HL-60/S4 (cell line): ENCODE results near the gene FIBCD1.
"Not testable (repeated sequence)": the region's sequence is repeated elsewhere in the genome, so short reads cannot be mapped to it uniquely, and the experiment has no call there.

Experiments used
- in situ Hi-C: fragments of 300-500 bp; cut with MboI; formaldehyde crosslinking; loops from 2 replicates; pipeline ENCODE4 v1.14.3; 2022; ENCODE audit warnings: low sequenced_read_pairs

The FIBCD1 gene

GRCh38 chr9:130956636-130957450 lies 17.8 kb upstream of the FIBCD1 start:
- in situ Hi-C loops = no loop called here

DNA sequence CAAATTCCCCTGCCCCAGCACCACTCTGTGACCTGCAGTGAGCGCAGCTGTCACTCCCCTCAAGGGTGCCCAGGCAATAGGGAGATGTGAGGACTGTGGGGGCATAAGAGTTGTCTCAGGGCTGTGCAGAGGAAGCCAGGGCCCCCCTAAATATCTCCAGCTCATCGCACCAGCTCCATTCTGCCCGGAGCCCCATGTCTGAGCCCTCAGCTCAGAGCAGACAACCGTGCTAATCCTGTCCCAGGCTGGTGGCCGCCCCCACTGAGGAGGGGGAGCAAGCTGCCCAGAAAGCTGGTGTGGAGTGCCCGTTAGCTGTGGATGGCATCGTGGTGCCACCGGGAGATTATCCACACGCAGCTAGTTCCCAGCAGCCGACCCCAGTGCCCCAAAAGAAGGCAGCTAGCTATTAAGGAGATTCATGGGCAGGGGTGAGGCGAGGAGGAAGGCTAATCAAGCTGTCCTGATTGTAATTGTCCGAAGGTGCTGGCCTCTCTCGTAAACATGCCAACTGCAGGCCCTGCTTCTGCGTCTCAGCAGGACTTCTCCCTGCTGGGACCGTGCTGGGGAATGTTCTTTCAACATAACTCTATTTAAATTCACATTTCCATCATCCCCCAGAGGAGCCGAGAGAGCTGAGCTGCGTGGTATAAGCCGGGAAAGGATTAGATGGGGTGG lies 17.0 kb upstream of the FIBCD1 start:
- in situ Hi-C loops = no loop called here

DNA sequence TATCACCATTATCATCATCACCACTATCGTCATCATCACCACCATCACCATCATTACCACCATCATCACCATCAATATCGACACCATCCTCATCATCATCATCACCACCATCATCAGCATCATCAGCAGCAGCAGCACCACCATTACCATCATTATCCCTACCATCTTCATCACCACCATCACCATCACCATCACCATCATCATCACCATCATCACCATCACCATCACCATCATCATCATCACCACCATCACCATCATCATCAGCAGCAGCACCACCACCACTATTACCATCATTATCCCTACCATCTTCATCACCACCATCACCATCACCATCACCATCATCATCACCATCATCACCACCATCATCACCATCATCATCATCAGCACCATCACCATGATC lies 15.9 kb upstream of the FIBCD1 start:
- in situ Hi-C loops = not testable (repeated sequence)

DNA sequence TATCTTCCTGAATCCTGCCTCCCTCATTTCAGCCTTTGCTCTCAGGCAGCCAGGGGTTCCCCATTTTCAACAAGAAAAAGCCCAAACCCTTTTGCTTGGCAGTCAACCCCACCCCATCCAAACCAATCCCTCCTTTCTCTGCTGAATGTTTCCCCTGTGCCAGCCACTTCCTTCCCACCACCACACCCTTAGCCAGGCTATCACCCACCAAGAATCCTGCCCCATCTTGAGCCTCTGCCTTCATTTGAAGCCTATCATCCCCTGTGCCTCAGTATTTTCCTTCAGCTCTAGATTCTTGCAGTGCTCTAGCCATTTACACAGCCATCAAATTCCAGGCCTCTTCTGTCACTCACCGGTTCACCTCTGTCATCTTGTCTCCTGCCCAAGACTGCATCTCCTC lies 15.3 kb upstream of the FIBCD1 start:
- in situ Hi-C loops = no loop called here

DNA sequence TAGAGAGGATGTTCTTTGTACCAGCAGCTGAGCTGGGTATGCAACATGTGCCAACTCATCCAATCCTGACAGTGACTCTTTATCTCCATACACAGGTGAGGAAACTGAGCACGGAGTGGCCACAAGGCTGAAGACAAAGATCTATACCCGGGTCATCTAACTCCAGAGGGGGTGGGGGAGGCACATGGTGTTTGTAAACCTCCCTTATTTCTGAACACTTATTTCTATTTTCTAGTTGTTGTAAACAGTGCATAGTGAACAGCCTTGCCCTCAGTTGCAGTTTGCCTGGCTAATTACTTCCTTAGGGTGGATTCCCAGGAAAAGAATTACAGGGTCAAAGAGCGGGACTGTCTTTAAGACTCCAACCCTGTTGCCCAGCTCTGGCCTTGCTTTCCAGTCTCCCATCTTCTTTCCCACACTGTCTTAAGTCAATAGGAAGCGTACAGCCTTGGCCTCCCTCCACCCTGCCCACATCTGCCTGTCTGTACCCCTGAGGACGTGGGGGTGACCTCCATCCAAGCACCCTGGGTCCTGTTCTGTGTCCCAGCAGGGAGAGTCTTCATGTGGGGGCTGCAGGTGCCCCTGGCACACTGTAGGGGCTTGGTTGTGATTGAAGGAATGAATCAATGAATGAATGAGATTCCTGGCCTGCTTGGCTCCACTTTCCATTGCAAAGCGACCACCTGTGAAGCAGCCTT lies 13.2 kb upstream of the FIBCD1 start:
- in situ Hi-C loops = no loop called here

DNA sequence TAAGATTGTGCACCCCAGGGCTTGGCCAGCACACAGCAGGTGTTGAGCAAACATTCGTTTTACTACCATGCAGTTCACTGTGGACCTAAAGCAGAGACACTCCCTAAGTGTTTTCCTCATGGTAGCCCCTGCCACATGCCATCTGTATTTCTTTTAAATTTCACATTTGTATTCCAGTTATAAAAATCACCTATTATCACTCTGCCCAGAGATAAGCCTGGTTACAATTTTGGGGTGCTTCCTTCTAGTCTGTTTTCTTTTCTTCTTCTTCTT lies 10.9 kb upstream of the FIBCD1 start:
- in situ Hi-C loops = no loop called here

DNA sequence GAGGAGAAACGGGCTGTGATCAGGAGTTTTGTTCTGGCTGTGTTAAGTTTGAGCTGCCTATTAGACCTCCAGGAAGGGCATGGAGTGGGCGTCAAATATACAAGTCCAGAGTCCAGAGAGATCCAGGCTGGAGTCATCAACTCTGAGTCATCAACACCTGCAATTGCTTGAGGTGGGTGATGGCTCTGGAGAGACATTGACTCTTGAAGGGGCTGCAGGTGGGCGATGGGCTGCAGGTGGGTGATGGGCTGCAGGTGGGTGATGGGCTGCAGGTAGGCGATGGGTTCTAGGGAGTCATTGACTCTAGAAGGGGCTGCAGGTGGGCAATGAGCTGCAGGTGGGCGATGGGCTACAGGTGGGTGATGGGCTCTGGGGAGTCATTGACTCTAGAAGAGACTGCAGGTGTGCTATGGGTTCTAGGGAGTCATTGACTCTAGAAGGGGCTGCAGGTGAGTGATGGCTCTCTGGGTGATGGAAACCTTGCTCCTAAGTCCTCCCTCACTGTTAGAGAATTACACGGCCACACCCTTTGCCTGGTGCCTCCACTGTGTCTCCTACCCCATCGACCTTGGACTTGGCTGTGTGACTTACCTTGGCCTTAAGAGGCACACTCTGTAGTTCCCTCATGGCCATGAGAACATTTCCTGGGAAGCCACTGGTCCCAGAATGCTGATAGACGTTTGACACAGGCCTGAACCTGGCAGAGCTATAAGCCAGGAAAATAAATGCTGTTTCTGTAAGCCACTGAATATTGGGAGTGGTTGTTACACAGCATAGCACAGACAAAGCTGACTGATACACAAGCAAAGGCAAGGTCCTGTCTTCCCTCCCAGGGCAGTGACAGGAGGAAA lies 10.4 kb upstream of the FIBCD1 start:
- in situ Hi-C loops = no loop called here

DNA sequence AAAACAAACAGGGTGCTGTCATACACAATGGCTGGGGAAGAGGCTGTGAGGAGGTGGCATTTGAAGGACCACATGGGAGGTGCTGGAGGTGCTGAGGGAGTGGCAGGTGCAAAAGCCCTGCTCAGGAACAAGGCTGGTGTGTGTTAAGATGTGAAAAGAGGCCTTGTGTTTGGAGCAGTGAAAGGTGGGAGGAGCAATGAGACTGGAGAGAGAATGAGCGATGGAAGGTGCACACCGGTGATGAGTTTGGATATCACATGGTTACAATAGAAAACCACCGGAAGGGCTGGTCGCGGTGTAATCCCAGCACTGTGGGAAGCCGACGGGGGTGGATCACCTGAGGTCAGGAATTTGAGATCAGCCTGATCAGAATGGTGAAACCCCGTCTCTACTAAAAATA lies 9.2 kb upstream of the FIBCD1 start:
- in situ Hi-C loops = no loop called here

GRCh38 chr9:130947618-130948140 lies 8.6 kb upstream of the FIBCD1 start:
- in situ Hi-C loops = no loop called here

- in situ Hi-C loops = no loop called here
Measured at GRCh38 chr9:130946766-130947617, 7.9 kb upstream of the FIBCD1 start.

DNA sequence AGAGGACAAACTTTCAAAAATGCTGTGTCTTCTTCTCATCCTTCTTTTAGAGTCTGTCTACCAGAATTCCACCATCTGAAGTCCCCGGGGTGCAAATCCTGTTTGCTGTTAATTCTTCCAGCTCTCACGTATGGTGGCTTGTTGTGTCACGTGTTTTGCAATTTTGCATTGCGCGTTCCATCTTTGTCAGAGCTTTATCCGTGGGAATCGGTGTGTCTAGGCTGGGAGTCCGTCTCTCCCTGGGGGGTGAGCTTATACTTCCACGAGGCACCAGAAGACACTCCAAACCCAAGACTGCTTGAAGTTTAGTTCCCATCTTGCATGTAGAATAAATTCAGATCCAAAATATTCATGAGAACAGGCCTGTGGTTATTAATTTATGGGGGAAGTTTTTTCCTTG lies 6.1 kb upstream of the FIBCD1 start:
- in situ Hi-C loops = no loop called here

DNA sequence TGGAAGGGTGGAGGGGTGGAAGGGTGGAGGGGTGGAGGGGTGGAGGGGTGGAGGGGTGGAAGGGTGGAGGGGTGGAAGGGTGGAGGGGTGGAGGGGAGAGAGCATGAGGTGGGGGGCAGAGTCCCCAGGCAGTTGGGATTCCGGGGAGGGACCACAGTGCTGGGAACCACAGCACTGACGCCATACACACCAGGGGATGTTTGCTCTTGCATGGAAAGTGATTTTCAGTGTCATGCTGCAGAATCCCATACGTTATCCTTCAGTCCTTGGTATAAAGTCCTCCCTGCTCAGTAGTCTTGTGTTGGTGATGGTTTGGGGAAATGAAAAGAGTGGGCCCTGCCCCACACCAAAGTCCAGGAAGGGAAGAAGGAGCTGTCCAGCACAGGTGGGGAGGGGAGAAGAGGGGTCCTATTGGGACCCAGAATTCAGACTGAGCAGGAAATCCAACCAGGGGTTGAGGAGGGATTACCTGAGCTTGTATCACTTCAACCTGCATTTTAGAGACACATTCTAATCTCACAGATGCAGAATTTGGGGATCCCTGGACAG lies 5.5 kb upstream of the FIBCD1 start:
- in situ Hi-C loops = no loop called here

- in situ Hi-C loops = no loop called here
Measured at GRCh38 chr9:130943777-130944176, 4.7 kb upstream of the FIBCD1 start.

GRCh38 chr9:130943221-130943620 lies 4.2 kb upstream of the FIBCD1 start:
- in situ Hi-C loops = no loop called here

GRCh38 chr9:130942679-130943078 lies 3.6 kb upstream of the FIBCD1 start:
- in situ Hi-C loops = no loop called here

DNA sequence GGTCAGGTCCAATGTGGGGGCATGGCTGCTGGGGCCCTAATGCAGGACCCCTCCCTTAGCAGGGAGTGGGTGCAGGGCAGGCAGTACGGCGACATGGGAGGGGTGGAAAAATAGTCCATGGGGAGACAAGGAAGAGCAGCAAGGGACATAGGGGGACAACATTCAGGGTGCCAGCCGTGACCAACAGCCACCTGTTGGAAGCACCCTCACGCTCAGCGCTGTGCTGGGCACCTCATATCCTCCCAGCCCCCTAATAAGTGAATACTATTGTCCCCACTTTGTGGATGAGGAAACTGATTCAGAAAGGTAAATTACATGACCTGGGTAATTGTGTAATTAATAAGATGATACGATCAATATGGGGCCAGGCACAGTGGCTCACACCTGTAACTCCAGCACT lies 3.0 kb upstream of the FIBCD1 start:
- in situ Hi-C loops = no loop called here

DNA sequence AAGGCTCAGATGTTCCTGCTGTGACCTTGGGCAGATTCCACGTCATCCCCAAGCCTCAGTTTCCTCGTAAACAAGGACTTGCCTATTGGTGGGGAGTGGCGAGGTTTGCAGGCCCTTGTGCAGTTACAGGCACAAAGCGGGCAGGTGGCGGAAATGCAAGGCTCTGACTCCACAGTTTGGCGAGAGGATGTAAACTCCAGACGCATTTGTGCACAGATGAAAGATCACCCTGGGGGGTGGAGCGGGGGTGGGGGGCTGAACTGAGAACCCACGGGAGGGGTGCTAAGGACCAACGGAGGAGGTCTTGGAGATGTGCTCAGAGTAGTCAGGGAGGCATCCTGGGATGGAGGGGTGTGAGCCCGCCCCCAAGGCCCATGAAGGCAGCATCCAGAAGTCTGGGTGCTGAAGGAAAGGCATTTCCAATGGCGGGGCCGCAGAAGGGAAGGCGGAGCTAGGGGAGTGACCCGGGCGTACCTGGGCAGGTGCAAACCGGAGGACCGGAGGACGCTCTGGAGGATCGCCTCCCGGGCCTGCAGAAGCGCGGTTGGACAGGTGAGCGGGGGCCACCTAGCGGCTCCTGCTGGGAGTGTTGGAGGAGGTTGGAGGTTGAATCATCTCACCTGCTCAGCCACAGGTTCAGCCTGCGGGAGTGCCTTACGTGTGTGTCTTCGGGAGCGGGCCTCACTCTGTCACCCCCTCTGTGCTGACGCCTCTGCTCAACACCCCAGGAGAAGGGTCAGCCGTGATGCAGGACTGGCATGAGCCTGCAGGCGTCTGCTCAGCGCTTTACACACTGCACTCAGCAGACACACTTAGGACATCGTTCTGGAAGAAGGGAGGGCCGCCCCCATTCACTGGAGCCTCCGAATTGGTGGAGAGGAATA lies 1.9 kb upstream of the FIBCD1 start:
- in situ Hi-C loops = no loop called here

DNA sequence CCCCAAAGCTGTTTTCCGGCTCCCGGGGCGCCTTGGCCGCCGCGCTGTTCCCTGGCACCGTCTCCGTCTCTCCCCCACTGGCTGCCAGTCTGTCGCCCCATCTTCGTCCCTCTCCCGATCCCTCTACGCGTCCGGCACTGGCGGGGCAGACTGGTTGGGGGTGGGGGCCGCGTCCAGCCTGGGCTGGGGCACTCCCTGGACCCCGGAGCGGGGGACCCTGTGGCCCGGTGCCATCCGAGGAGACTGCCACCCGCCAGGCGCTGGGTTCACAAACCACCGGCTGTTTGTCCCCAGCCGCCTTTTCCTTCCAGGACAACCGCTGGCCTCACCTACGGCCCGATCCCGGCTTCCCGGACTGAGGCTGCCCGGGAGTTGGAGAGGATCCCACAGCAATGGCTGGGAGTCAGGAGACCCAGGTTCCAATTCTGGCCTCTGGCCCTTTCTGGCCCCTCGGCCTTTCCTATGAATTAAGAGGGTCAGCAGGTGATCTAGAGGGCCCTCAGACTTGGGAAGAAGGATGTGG lies 1.0 kb upstream of the FIBCD1 start:
- in situ Hi-C loops = no loop called here
